Muscle of leg (tissue), 16 donors: Measurements from ENCODE around the gene JAZF1. TPM values are rescaled to one million over a fixed set of nuclear protein-coding genes. Genes with fewer than 3 reads are reported as not detected.

Source experiments
- DNase-seq: peaks from one replicate; pipeline ENCODE4 v3.0.0; 2013
- H3K27ac ChIP-seq: one replicate; pipeline ENCODE4 v1.5.1; 2013; ENCODE audit warnings: mild to moderate bottlenecking, low read length, control low read depth
- H3K27me3 ChIP-seq: one replicate; pipeline ENCODE4 v1.6.1; 2013; ENCODE audit warnings: low read length; ENCODE audit not compliant: control insufficient read depth, insufficient read depth
- H3K36me3 ChIP-seq: one replicate; pipeline ENCODE4 v1.6.1; 2013; ENCODE audit warnings: low read length; ENCODE audit not compliant: control insufficient read depth, insufficient read depth
- H3K4me1 ChIP-seq: one replicate; pipeline ENCODE4 v1.6.1; 2013; ENCODE audit warnings: low read length; ENCODE audit not compliant: control insufficient read depth, insufficient read depth
- H3K4me3 ChIP-seq: one replicate; pipeline ENCODE4 v1.5.1; 2013; ENCODE audit warnings: low read length, control low read depth
- H3K9me3 ChIP-seq: replicated peaks from 2 replicates; pipeline ENCODE4 v1.6.1; 2013; ENCODE audit warnings: low read depth, low read length; ENCODE audit not compliant: control insufficient read depth
- WGBS: methylation state at CpG from one replicate; pipeline ENCODE4 v1.1.5; 2013; ENCODE audit warnings: missing lambda C conversion rate; ENCODE audit not compliant: insufficient coverage; 5-methylcytosine and 5-hydroxymethylcytosine counted together
- long read RNA-seq, 11 donors: transcript quantifications; one replicate each; lab custom pipeline, GENCODE V29; 2026
- polyA plus RNA-seq, 8 donors: library from polyadenylated mRNA; unstranded; fragments of 120-200 nt; gene quantifications; one replicate each; pipeline versions ENCODE4 v1.2.1 to v1.2.3, GENCODE V29; 2013; ENCODE audit warnings: inconsistent platforms in 1 of 8, low replicate concordance in 1 of 8; ENCODE audit not compliant: insufficient read length in 8 of 8, insufficient read depth in 1 of 8
- total RNA-seq: library from RNA; stranded (reverse); fragments of 120-200 nt; gene quantifications from one replicate; pipeline ENCODE4 v1.2.4, GENCODE V29; 2013

The JAZF1 gene
- total RNA-seq (12.7 TPM), polyA plus RNA-seq (10 to 100 TPM; 24.2 to 30.3 (median 28.8) TPM)
- long read RNA-seq, donor 1, transcript JAZF1-201 (5 exons, 3,125 nt): major isoform, 9 of 9 reads
- long read RNA-seq, donor 1, partial matches to known transcripts: 0 of 9 reads
- long read RNA-seq, donor 1, other reads (novel, unspliced or antisense): 0 of 9 reads
- long read RNA-seq, donor 2, partial matches to known transcripts: 0 of 1 reads
- long read RNA-seq, donor 2, other reads (novel, unspliced or antisense): 0 of 1 reads
- long read RNA-seq, donor 3, transcript JAZF1-201 (5 exons, 3,125 nt): major isoform, 7 of 7 reads
- long read RNA-seq, donor 3, partial matches to known transcripts: 0 of 7 reads
- long read RNA-seq, donor 3, other reads (novel, unspliced or antisense): 0 of 7 reads
- long read RNA-seq, donor 4, transcript JAZF1-201 (5 exons, 3,125 nt): major isoform, 6 of 6 reads
- long read RNA-seq, donor 4, partial matches to known transcripts: 0 of 6 reads
- long read RNA-seq, donor 4, other reads (novel, unspliced or antisense): 0 of 6 reads
- long read RNA-seq, donor 5, transcript JAZF1-201 (5 exons, 3,125 nt): major isoform, 12 of 12 reads
- long read RNA-seq, donor 5, partial matches to known transcripts: 0 of 12 reads
- long read RNA-seq, donor 5, other reads (novel, unspliced or antisense): 0 of 12 reads
- long read RNA-seq, donor 6, transcript JAZF1-201 (5 exons, 3,125 nt): major isoform, 13 of 13 reads
- long read RNA-seq, donor 6, partial matches to known transcripts: 0 of 13 reads
- long read RNA-seq, donor 6, other reads (novel, unspliced or antisense): 0 of 13 reads
- long read RNA-seq, donor 7, transcript JAZF1-201 (5 exons, 3,125 nt): major isoform, 12 of 12 reads
- long read RNA-seq, donor 7, partial matches to known transcripts: 0 of 12 reads
- long read RNA-seq, donor 7, other reads (novel, unspliced or antisense): 0 of 12 reads
- long read RNA-seq, donor 8, transcript JAZF1-201 (5 exons, 3,125 nt): major isoform, 7 of 7 reads
- long read RNA-seq, donor 8, partial matches to known transcripts: 0 of 7 reads
- long read RNA-seq, donor 8, other reads (novel, unspliced or antisense): 0 of 7 reads
- long read RNA-seq, donor 9, transcript JAZF1-201 (5 exons, 3,125 nt): major isoform, 6 of 6 reads
- long read RNA-seq, donor 9, partial matches to known transcripts: 0 of 6 reads
- long read RNA-seq, donor 9, other reads (novel, unspliced or antisense): 0 of 6 reads
- long read RNA-seq, donor 10, transcript JAZF1-201 (5 exons, 3,125 nt): major isoform, 16 of 17 reads
- long read RNA-seq, donor 10, partial matches to known transcripts: 0 of 17 reads
- long read RNA-seq, donor 10, other reads (novel, unspliced or antisense): 0 of 17 reads
- long read RNA-seq, donor 11, transcript JAZF1-201 (5 exons, 3,125 nt): major isoform, 6 of 6 reads
- long read RNA-seq, donor 11, partial matches to known transcripts: 0 of 6 reads
- long read RNA-seq, donor 11, other reads (novel, unspliced or antisense): 0 of 6 reads

GRCh38 chr7:28180364-28181147 is at the start of gene JAZF1:
Gene JAZF1, minus strand, starts transcription at chr7:28180795.
- Histone ChIP-seq H3K27me3 (no peaks in the 10 kb centered on the region), H3K9me3 (no peaks in the 10 kb centered on the region), H3K27ac (peak within 1 kb of the TSS; percentile 78), H3K4me1 (peaks cover 20% of the 10 kb centered on the region), H3K36me3 (no peaks in the 10 kb centered on the region), H3K4me3 (peak within 1 kb of the TSS; percentile 78)
- 2% methylated on average over 23 of the region's 64 CpGs for WGBS
- DNase-seq: peak; percentile 87

GRCh38 chr7:28230261-28230660 is 49.7 kb upstream of the JAZF1 start:
- no peaks in the 10 kb centered on the region for H3K4me1 ChIP-seq
- H3K27ac ChIP-seq: no peak overlapping the region
- no peaks in the 10 kb centered on the region for H3K27me3 ChIP-seq
- H3K4me3 ChIP-seq: no peak overlapping the region
- no peaks in the 10 kb centered on the region for H3K9me3 ChIP-seq
- 80% methylated on average over 7 of the region's 7 CpGs for WGBS
- no peaks in the 10 kb centered on the region for H3K36me3 ChIP-seq
- no peak for DNase-seq

- Histone ChIP-seq H3K27ac (no peak overlapping the region), H3K36me3 (no peaks in the 10 kb centered on the region), H3K4me1 (no peaks in the 10 kb centered on the region), H3K27me3 (no peaks in the 10 kb centered on the region), H3K4me3 (no peak overlapping the region), H3K9me3 (no peaks in the 10 kb centered on the region)
- no CpG with 5 or more reads among the region's 2 CpGs for WGBS
- peak; percentile 92 for DNase-seq
Measured at GRCh38 chr7:28228396-28228795, 47.8 kb upstream of the JAZF1 start.

GRCh38 chr7:28226003-28226402 is 45.4 kb upstream of the JAZF1 start:
- no CpG with 5 or more reads among the region's 1 CpG for WGBS
- Histone ChIP-seq H3K27me3 (no peaks in the 10 kb centered on the region), H3K36me3 (no peaks in the 10 kb centered on the region), H3K27ac (no peak overlapping the region), H3K9me3 (no peaks in the 10 kb centered on the region), H3K4me1 (no peaks in the 10 kb centered on the region), H3K4me3 (no peak overlapping the region)
- DNase-seq: no peak

GRCh38 chr7:28225576-28225975 is 45.0 kb upstream of the JAZF1 start:
- Histone ChIP-seq H3K4me3 (no peak overlapping the region), H3K36me3 (no peaks in the 10 kb centered on the region), H3K4me1 (no peaks in the 10 kb centered on the region), H3K27ac (no peak overlapping the region), H3K27me3 (no peaks in the 10 kb centered on the region), H3K9me3 (no peaks in the 10 kb centered on the region)
- WGBS: no CpG with 5 or more reads among the region's 4 CpGs
- DNase-seq: no peak

- H3K27me3 ChIP-seq: no peaks in the 10 kb centered on the region
- H3K4me3 ChIP-seq: no peak overlapping the region
- DNase-seq: no peak
- H3K36me3 ChIP-seq: no peaks in the 10 kb centered on the region
- H3K4me1 ChIP-seq: no peaks in the 10 kb centered on the region
- no peak overlapping the region for H3K27ac ChIP-seq
- no peaks in the 10 kb centered on the region for H3K9me3 ChIP-seq
- no CpG with 5 or more reads among the region's 1 CpG for WGBS
Measured at GRCh38 chr7:28224675-28225074, 44.1 kb upstream of the JAZF1 start.

GRCh38 chr7:28224172-28224571 is 43.6 kb upstream of the JAZF1 start:
- no CpG with 5 or more reads among the region's 1 CpG for WGBS
- no peaks in the 10 kb centered on the region for H3K4me1 ChIP-seq
- DNase-seq: no peak
- H3K9me3 ChIP-seq: no peaks in the 10 kb centered on the region
- no peaks in the 10 kb centered on the region for H3K36me3 ChIP-seq
- no peak overlapping the region for H3K4me3 ChIP-seq
- H3K27me3 ChIP-seq: no peaks in the 10 kb centered on the region
- H3K27ac ChIP-seq: no peak overlapping the region

- Histone ChIP-seq H3K9me3 (no peaks in the 10 kb centered on the region), H3K4me1 (no peaks in the 10 kb centered on the region), H3K36me3 (no peaks in the 10 kb centered on the region), H3K4me3 (no peak overlapping the region), H3K27ac (no peak overlapping the region), H3K27me3 (no peaks in the 10 kb centered on the region)
- DNase-seq: no peak
- 83% methylated on average over 1 of the region's 3 CpGs for WGBS
Measured at GRCh38 chr7:28222636-28223035, 42.0 kb upstream of the JAZF1 start.

- Histone ChIP-seq H3K4me3 (no peak overlapping the region), H3K4me1 (no peaks in the 10 kb centered on the region), H3K27me3 (no peaks in the 10 kb centered on the region), H3K36me3 (no peaks in the 10 kb centered on the region), H3K9me3 (no peaks in the 10 kb centered on the region), H3K27ac (no peak overlapping the region)
- no peak for DNase-seq
Measured at GRCh38 chr7:28219793-28220192, 39.2 kb upstream of the JAZF1 start.
